Kidney epithelial cell (primary cell): ENCODE data around the gene ASB6. TPM values are rescaled to one million over a fixed set of nuclear protein-coding genes. Genes with fewer than 3 reads are reported as not detected.
"Not testable (repeated sequence)": the region's sequence is repeated elsewhere in the genome, so short reads cannot be mapped to it uniquely, and the experiment has no call there.

Experiments used
- DNase-seq: peaks from one replicate; pipeline ENCODE4 v3.0.0-alpha.2; 2010; ENCODE audit warnings: low read depth
- H3K27me3 ChIP-seq: 2 replicates; pipeline ENCODE4 v1.6.0; 2011; ENCODE audit warnings: low read length; ENCODE audit not compliant: control insufficient read depth, insufficient read depth
- H3K36me3 ChIP-seq: 2 replicates; pipeline ENCODE4 v1.5.1; 2011; ENCODE audit warnings: low read length; ENCODE audit not compliant: control insufficient read depth, insufficient read depth
- H3K4me3 ChIP-seq: 2 replicates; pipeline ENCODE4 v1.5.1; 2011; ENCODE audit warnings: low read depth, mild to moderate bottlenecking, control low read depth, low read length
- CTCF ChIP-seq: IDR thresholded peaks from 2 replicates; pipeline ENCODE4 v1.5.1; 2011; ENCODE audit warnings: mild to moderate bottlenecking, moderate library complexity, low read length, control low read depth, inconsistent platforms; ENCODE audit not compliant: insufficient read depth, poor library complexity, severe bottlenecking
- total RNA-seq: library from RNA; depleted of rRNA; stranded (reverse); fragments of >200 nt; gene quantifications from 2 replicates; pipeline ENCODE4 v1.2.3, GENCODE V29; 2015

Gene ASB6
- total RNA-seq, 1 donor from 2014 or later = 27.0 TPM

- no peak for DNase-seq
- peak overlapping the region; percentile 97 for H3K4me3 ChIP-seq
- H3K36me3 ChIP-seq = no peaks in the 10 kb centered on the region
- H3K27me3 ChIP-seq = no peaks in the 10 kb centered on the region
- no peak for TF ChIP-seq CTCF
Observed at GRCh38 chr9:129640086-129640870, 1.7 kb downstream of the ASB6 start.

- H3K4me3 ChIP-seq = no peak overlapping the region
- no peaks in the 10 kb centered on the region for H3K36me3 ChIP-seq
- TF ChIP-seq CTCF = no peak
- no peaks in the 10 kb centered on the region for H3K27me3 ChIP-seq
- DNase-seq = no peak
Observed at GRCh38 chr9:129639756-129640085, 2.2 kb downstream of the ASB6 start.

- Histone ChIP-seq H3K27me3 (no peaks in the 10 kb centered on the region), H3K36me3 (no peaks in the 10 kb centered on the region), H3K4me3 (no peak overlapping the region)
- no peak for DNase-seq
- TF ChIP-seq CTCF = no peak
Observed at GRCh38 chr9:129639034-129639630, 2.8 kb downstream of the ASB6 start.

- H3K36me3 ChIP-seq = no peaks in the 10 kb centered on the region
- H3K4me3 ChIP-seq = no peak overlapping the region
- TF ChIP-seq CTCF = no peak
- no peak for DNase-seq
- H3K27me3 ChIP-seq = no peaks in the 10 kb centered on the region
Observed at GRCh38 chr9:129637673-129638439, 4.1 kb downstream of the ASB6 start.

GRCh38 chr9:129637102-129637501 is 4.8 kb downstream of the ASB6 start:
- Histone ChIP-seq H3K36me3 (no peaks in the 10 kb centered on the region), H3K4me3 (no peak overlapping the region), H3K27me3 (no peaks in the 10 kb centered on the region)
- no peak for DNase-seq
- no peak for TF ChIP-seq CTCF

- H3K4me3 ChIP-seq, H3K27me3 ChIP-seq, DNase-seq, H3K36me3 ChIP-seq: not testable (repeated sequence)
Observed at GRCh38 chr9:129636343-129636742, 5.6 kb downstream of the ASB6 start.
